Spleen (tissue), 7 donors: Measurements from ENCODE around the gene C2orf80.

Experiments
- CTCF ChIP-seq, 11 experiments: fragments of 200-600 bp in 7 of 11; fragments of 450-650 bp in 4 of 11; sonication (generic) in 4 of 11; IDR thresholded peaks in 8 of 11; conservative IDR thresholded peaks in 3 of 11; 1 replicate in 7 of 11; 2 replicates in 4 of 11; pipeline versions ENCODE4 v1.4.0 to v1.8.0; 2016 to 2021; ENCODE audit warnings: antibody characterized with exemption in 11 of 11, inconsistent platforms in 4 of 11, mild to moderate bottlenecking in 1 of 11
- POLR2A ChIP-seq, 3 donors: fragments of 450-650 bp; IDR thresholded peaks; one replicate each; pipeline ENCODE4 v1.5.1; 2017; ENCODE audit warnings: antibody characterized with exemption in 3 of 3, mild to moderate bottlenecking in 1 of 3
- POLR2AphosphoS5 ChIP-seq, 3 donors: sonication (generic); formaldehyde crosslinking; IDR thresholded peaks; one replicate each; pipeline ENCODE4 v1.5.1; 2017; ENCODE audit warnings: antibody characterized with exemption in 3 of 3
- donor health status: DM: no; HTN: no; CAD: no; lungs with moderate emphysema.
- donor health status: DM: no; HTN: no; CAD: no.
- donor health status: DM: no; HTN: no; CAD: no.

- TF ChIP-seq CTCF (IDR thresholded peaks at IDR 0.05 in 8 of 11, conservative IDR thresholded peaks at IDR 0.05 in 3 of 11) (no peak), POLR2AphosphoS5 (IDR thresholded peaks at IDR 0.05) (no peak), POLR2A (IDR thresholded peaks at IDR 0.05) (no peak)
These were observed 17.9 kb upstream of the C2orf80 start for GRCh38 chr2:208207769-208208168.
